Esophagus muscularis mucosa (tissue), 4 donors: ENCODE results near the gene LRRC10. TPM values are rescaled to one million over a fixed set of nuclear protein-coding genes. Genes with fewer than 3 reads are reported as not detected.
A peak's percentile ranks its signal among the peaks of the same experiment; 100 is the strongest.

Experiments
- DNase-seq: peaks from one replicate; pipeline ENCODE4 v3.0.0-alpha.2; 2017; ENCODE audit errors: extremely low spot score
- H3K27ac ChIP-seq, 4 donors: fragments of 200-600 bp; sonication (generic); replicated peaks in 1 of 4; 1 replicate in 3 of 4; 2 replicates in 1 of 4; pipeline ENCODE4 v1.5.1; 2016 to 2019; ENCODE audit warnings: mild to moderate bottlenecking in 1 of 4
- H3K27me3 ChIP-seq, 4 donors: fragments of 200-600 bp; sonication (generic); one replicate each; pipeline versions ENCODE4 v1.5.1 to v1.6.0; 2016 to 2019
- H3K36me3 ChIP-seq, 4 donors: fragments of 200-600 bp; sonication (generic); one replicate each; pipeline ENCODE4 v1.5.1; 2016 to 2019
- H3K4me1 ChIP-seq, 4 donors: fragments of 200-600 bp; sonication (generic); one replicate each; pipeline ENCODE4 v1.5.1; 2016 to 2019
- H3K4me3 ChIP-seq, 4 donors: fragments of 200-600 bp; sonication (generic); 1 replicate in 2 of 4; 2 replicates in 2 of 4; pipeline ENCODE4 v1.5.1; 2016 to 2019; ENCODE audit warnings: mild to moderate bottlenecking in 4 of 4, moderate library complexity in 1 of 4
- H3K9me3 ChIP-seq, 4 donors: fragments of 200-600 bp; sonication (generic); 1 replicate in 3 of 4; 2 replicates in 1 of 4; pipeline ENCODE4 v1.5.1; 2016 to 2019
- CTCF ChIP-seq, 3 experiments: fragments of 200-600 bp in 2 of 3; fragments of 450-650 bp in 1 of 3; sonication (generic) in 2 of 3; IDR thresholded peaks; one replicate each; pipeline ENCODE4 v1.5.1; 2017 to 2019; ENCODE audit warnings: antibody characterized with exemption in 3 of 3, mild to moderate bottlenecking in 2 of 3, moderate library complexity in 1 of 3
- EP300 ChIP-seq: sonication (generic); formaldehyde crosslinking; IDR thresholded peaks from one replicate; pipeline ENCODE4 v1.6.1; 2017; ENCODE audit warnings: antibody characterized with exemption
- POLR2A ChIP-seq: fragments of 450-650 bp; IDR thresholded peaks from one replicate; pipeline ENCODE4 v1.6.1; 2017; ENCODE audit warnings: antibody characterized with exemption, moderate library complexity, mild to moderate bottlenecking, low read depth
- POLR2AphosphoS5 ChIP-seq, 2 donors: sonication (generic); formaldehyde crosslinking; IDR thresholded peaks; one replicate each; pipeline ENCODE4 v1.6.1; 2017; ENCODE audit warnings: antibody characterized with exemption in 2 of 2
- WGBS: methylation state at CpG from one replicate; pipeline ENCODE4 v1.1.5; 2018; 5-methylcytosine and 5-hydroxymethylcytosine counted together
- intact Hi-C: fragments of 100-400 bp; cut with DNase I; formaldehyde crosslinking; loops from one replicate; pipeline ENCODE4 v1.15.1; 2023
- total RNA-seq, 4 donors: library from RNA; depleted of rRNA; stranded (reverse); fragments of >200 nt; gene quantifications; one replicate each; pipeline versions ENCODE4 v1.1.0 to v1.2.1, GENCODE V29; 2016

Gene LRRC10
- total RNA-seq, 4 donors from 2014 or later: not detected

- TF ChIP-seq CTCF (IDR thresholded peaks at IDR 0.05) (no peak), EP300 (no peak), POLR2AphosphoS5 (IDR thresholded peaks at IDR 0.05) (no peak), POLR2A (no peak)
- Histone ChIP-seq H3K36me3 (peaks cover 65 to 79% (median 73%) of the 10 kb centered on the region in 4 donors), H3K4me3 (no peak overlapping the region), H3K27me3 (no peaks in the 10 kb centered on the region), H3K4me1 (peaks cover 9 to 17% (median 13%) of the 10 kb centered on the region in 4 donors), H3K9me3 (no peaks in the 10 kb centered on the region), H3K27ac (no peak overlapping the region)
- intact Hi-C loops: loop anchor here (10.0 kb wide), 1 partner anchor 146 kb away; the partner anchor contains the start of gene RAB3IP
- no peak for DNase-seq
- 89% methylated on average over 2 of the region's 2 CpGs for WGBS
Measured at GRCh38 chr12:69589082-69589481, 21.6 kb downstream of the LRRC10 start.

- peaks cover 60 to 73% (median 67%) of the 10 kb centered on the region in 4 donors for H3K36me3 ChIP-seq
- 94% methylated on average over 4 of the region's 4 CpGs for WGBS
Measured at GRCh38 chr12:69588527-69588926, 22.2 kb downstream of the LRRC10 start.

GRCh38 chr12:69585189-69586062 is 25.3 kb downstream of the LRRC10 start, which contains the start of gene CCT2:
TSS of gene CCT2 (plus strand) at chr12:69585459. CDS start at chr12:69585522, 63 bp downstream.
- Histone ChIP-seq H3K27ac (peak within 1 kb of the TSS; percentile 85 to 93 (median 90)), H3K27me3 (no peaks in the 10 kb centered on the region), H3K36me3 (peaks cover 30 to 42% (median 36%) of the 10 kb centered on the region in 4 donors), H3K4me3 (peak within 1 kb of the TSS; percentile 82 to 99 (median 92)), H3K9me3 (no peaks in the 10 kb centered on the region), H3K4me1 (peaks cover 9 to 17% (median 13%) of the 10 kb centered on the region in 4 donors)
- DNase-seq: peak; percentile 98
- intact Hi-C loops: loop anchor here (10.0 kb wide), 1 partner anchor 149 kb away; the partner anchor contains the start of gene RAB3IP
- WGBS: 0% methylated on average over 49 of the region's 63 CpGs
- TF ChIP-seq CTCF (IDR thresholded peaks at IDR 0.05) (peak; percentile 8 to 44 (median 20)), POLR2AphosphoS5 (IDR thresholded peaks at IDR 0.05) (peak; percentile 89 to 95), POLR2A (peak; percentile 71), EP300 (no peak)

More at GRCh38 chr12:69588527-69588926, 22.2 kb downstream of the LRRC10 start:
- intact Hi-C loops: loop anchor here (10.0 kb wide), 1 partner anchor 146 kb away; the partner anchor contains the start of gene RAB3IP
- Histone ChIP-seq H3K4me1 (peaks cover 9 to 17% (median 13%) of the 10 kb centered on the region in 4 donors), H3K27me3 (no peaks in the 10 kb centered on the region), H3K9me3 (no peaks in the 10 kb centered on the region), H3K4me3 (no peak overlapping the region), H3K27ac (no peak overlapping the region)
- DNase-seq: no peak
- TF ChIP-seq POLR2AphosphoS5 (IDR thresholded peaks at IDR 0.05): no peak
- no peak for TF ChIP-seq POLR2A
- TF ChIP-seq CTCF (IDR thresholded peaks at IDR 0.05): no peak
- no peak for TF ChIP-seq EP300

- peaks cover 11 to 20% (median 15%) of the 10 kb centered on the region in 4 donors for H3K36me3 ChIP-seq
- H3K27me3 ChIP-seq: no peaks in the 10 kb centered on the region
- H3K27ac ChIP-seq: no peak overlapping the region
- no peak overlapping the region for H3K4me3 ChIP-seq
- TF ChIP-seq CTCF (IDR thresholded peaks at IDR 0.05): no peak
- TF ChIP-seq POLR2AphosphoS5 (IDR thresholded peaks at IDR 0.05): no peak
- TF ChIP-seq POLR2A: no peak
- no peak for TF ChIP-seq EP300
- H3K9me3 ChIP-seq: no peaks in the 10 kb centered on the region
- no peak for DNase-seq
- intact Hi-C loops: loop anchor here (5.0 to 10.0 kb wide), 2 partner anchors 152 to 226 kb away; partner anchors contain the start of genes RAB3IP and YEATS4
- H3K4me1 ChIP-seq: peaks cover 9 to 17% (median 13%) of the 10 kb centered on the region in 4 donors
Measured at GRCh38 chr12:69583203-69583602, 27.5 kb downstream of the LRRC10 start.
